ENCODE data around the gene FAHD2B.
A peak's percentile ranks its signal among the peaks of the same experiment; 100 is the strongest.
"Not testable (repeated sequence)": the region's sequence is repeated elsewhere in the genome, so short reads cannot be mapped to it uniquely, and the experiment has no call there.

The FAHD2B gene

GRCh38 chr2:97094772-97095611, at the start of gene FAHD2B:
TSS of gene FAHD2B (minus strand) at chr2:97094882. CDS start at chr2:97091706, 3,176 bp downstream.
- POLR2A ChIA-PET; DNase-seq (ENCODE audit: low read depth, low spot score): not testable (repeated sequence)
- CTCF ChIA-PET: interaction anchor here (0.5 to 2.1 kb wide), 2 partner anchors 7 to 18 kb away, joined by 3 to 15 read pairs; partner anchors contain the start of gene ANKRD36
- peak within 1 kb of the TSS; percentile 37 for H3K4me3 ChIP-seq (ENCODE audit: low read depth, low read length)

- CTCF ChIA-PET; H3K4me3 ChIP-seq (ENCODE audit: low read depth, low read length); POLR2A ChIA-PET; DNase-seq (ENCODE audit: low read depth, low spot score): not testable (repeated sequence)
These were observed 49.3 kb upstream of the FAHD2B start for GRCh38 chr2:97144016-97144415.

- DNase-seq (ENCODE audit: low read depth, low spot score); POLR2A ChIA-PET; CTCF ChIA-PET; H3K4me3 ChIP-seq (ENCODE audit: low read depth, low read length): not testable (repeated sequence)
These were observed 34.4 kb upstream of the FAHD2B start for GRCh38 chr2:97129090-97129489.

GRCh38 chr2:97113882-97114255, 19.2 kb upstream of the FAHD2B start:
- H3K4me3 ChIP-seq (ENCODE audit: low read depth, low read length): peak overlapping the region; percentile 68
- CTCF ChIA-PET: interaction anchor here (1.1 to 2.8 kb wide), 7 partner anchors 32 to 580 kb away, joined by 3 to 49 read pairs (median 3); partner anchors contain the start of gene ANKRD39
- DNase-seq (ENCODE audit: low read depth, low spot score); POLR2A ChIA-PET: not testable (repeated sequence)

- ChIA-PET CTCF (interaction anchor here (0.7 to 2.8 kb wide), 17 partner anchors 10 to 580 kb away, joined by 3 to 49 read pairs (median 4); partner anchors contain the start of genes ANKRD39, FAHD2B and FAM178B), POLR2A (interaction anchor here (0.8 kb wide), 1 partner anchor 152 kb away, joined by 3 read pairs; no protein-coding TSS in a partner anchor)
- DNase-seq (ENCODE audit: low read depth, low spot score): peak; percentile 7
- peak within 1 kb of the TSS; percentile 72 for H3K4me3 ChIP-seq (ENCODE audit: low read depth, low read length)
- peak; percentile 80 for TF ChIP-seq CTCF (IDR thresholded peaks at IDR 0.05; ENCODE audit: insufficient read depth, low read length, missing control alignments)
These were observed 18.6 kb upstream of the FAHD2B start, which contains the start of gene ANKRD36 for GRCh38 chr2:97113050-97113881. TSS of gene ANKRD36 (plus strand) at chr2:97113153. CDS start at chr2:97113740, 587 bp downstream.

GRCh38 chr2:97112320-97113049, 17.8 kb upstream of the FAHD2B start:
- peak; percentile 50 for TF ChIP-seq CTCF (IDR thresholded peaks at IDR 0.05; ENCODE audit: insufficient read depth, low read length, missing control alignments)
- ChIA-PET CTCF (interaction anchor here (0.7 to 2.8 kb wide), 25 partner anchors 9 to 579 kb away, joined by 3 to 49 read pairs (median 4); partner anchors contain the start of genes ANKRD39, FAHD2B and FAM178B), POLR2A (interaction anchor here (0.7 to 0.9 kb wide), 2 partner anchors 98 to 254 kb away, joined by 3 to 4 read pairs; partner anchors contain the start of gene ANKRD39)
- H3K4me3 ChIP-seq (ENCODE audit: low read depth, low read length): peak overlapping the region; percentile 72
- DNase-seq (ENCODE audit: low read depth, low spot score): not testable (repeated sequence)

GRCh38 chr2:97111246-97111645, 16.6 kb upstream of the FAHD2B start:
- CTCF ChIA-PET: interaction anchor here (1.1 to 2.8 kb wide), 5 partner anchors 100 to 279 kb away, joined by 3 to 49 read pairs (median 8); partner anchors contain the start of gene ANKRD39
- DNase-seq (ENCODE audit: low read depth, low spot score); H3K4me3 ChIP-seq (ENCODE audit: low read depth, low read length); POLR2A ChIA-PET: not testable (repeated sequence)

- POLR2A ChIA-PET; DNase-seq (ENCODE audit: low read depth, low spot score); H3K4me3 ChIP-seq (ENCODE audit: low read depth, low read length); CTCF ChIA-PET: not testable (repeated sequence)
These were observed 12.2 kb upstream of the FAHD2B start for GRCh38 chr2:97106878-97107277.

GRCh38 chr2:97098786-97099372, 4.2 kb upstream of the FAHD2B start:
- POLR2A ChIA-PET; H3K4me3 ChIP-seq (ENCODE audit: low read depth, low read length); DNase-seq (ENCODE audit: low read depth, low spot score): not testable (repeated sequence)
- CTCF ChIA-PET: interaction anchor here (0.8 kb wide), 1 partner anchor 13 kb away, joined by 5 read pairs; the partner anchor contains the start of gene ANKRD36

Data from AG04449 (cell line).